Ecto neural progenitor cell (in vitro differentiated cells): Measurements from ENCODE around the gene OBSCN.
A peak's percentile ranks its signal among the peaks of the same experiment; 100 is the strongest.
"Not testable (repeated sequence)": the region's sequence is repeated elsewhere in the genome, so short reads cannot be mapped to it uniquely, and the experiment has no call there.

Source experiments
- DNase-seq: peaks from one replicate; pipeline ENCODE4 v3.0.0-alpha.2; 2018; ENCODE audit warnings: low spot score

The OBSCN gene

GRCh38 chr1:228172591-228173527 is 35.0 kb upstream of the OBSCN start:
- DNase-seq = no peak

GRCh38 chr1:228173528-228174481 is 34.0 kb upstream of the OBSCN start:
- peak; percentile 73 for DNase-seq

- DNase-seq = peak; percentile 71
Measured at GRCh38 chr1:228174482-228175315, 33.1 kb upstream of the OBSCN start.

- DNase-seq = no peak
Measured at GRCh38 chr1:228175316-228176023, 32.4 kb upstream of the OBSCN start.

- DNase-seq = no peak
Measured at GRCh38 chr1:228176024-228176395, 31.8 kb upstream of the OBSCN start.

GRCh38 chr1:228176461-228177182 is 31.2 kb upstream of the OBSCN start:
- no peak for DNase-seq

- DNase-seq = no peak
Measured at GRCh38 chr1:228177183-228177475, 30.7 kb upstream of the OBSCN start.

GRCh38 chr1:228177721-228178710 is 29.8 kb upstream of the OBSCN start:
- no peak for DNase-seq

GRCh38 chr1:228178737-228179684 is 28.8 kb upstream of the OBSCN start:
- DNase-seq = no peak

GRCh38 chr1:228180271-228180958 is 27.4 kb upstream of the OBSCN start:
- no peak for DNase-seq

GRCh38 chr1:228180959-228181644 is 26.7 kb upstream of the OBSCN start:
- DNase-seq = no peak

- DNase-seq = no peak
Measured at GRCh38 chr1:228181645-228182034, 26.2 kb upstream of the OBSCN start.

- no peak for DNase-seq
Measured at GRCh38 chr1:228182296-228183030, 25.4 kb upstream of the OBSCN start.

- DNase-seq = no peak
Measured at GRCh38 chr1:228184152-228184551, 23.7 kb upstream of the OBSCN start.

GRCh38 chr1:228185641-228185965 is 22.2 kb upstream of the OBSCN start:
- DNase-seq = no peak

- not testable (repeated sequence) for DNase-seq
Measured at GRCh38 chr1:228188249-228188648, 19.6 kb upstream of the OBSCN start.

GRCh38 chr1:228190182-228190581 is 17.7 kb upstream of the OBSCN start:
- DNase-seq = no peak
